Hepatocyte (in vitro differentiated cells): ENCODE measurements around the gene PNPLA7.

Experiments used
- EZH2 ChIP-seq: fragments of 200-600 bp; sonication (generic); IDR thresholded peaks from 2 replicates; pipeline ENCODE4 v1.6.1; 2016; ENCODE audit warnings: antibody characterized with exemption, mild to moderate bottlenecking, borderline replicate concordance
- TF ChIP-seq, protein P1 (sequence below): fragments of 200-600 bp; sonication (generic); IDR thresholded peaks from 2 replicates; pipeline ENCODE4 v1.5.1; 2016; ENCODE audit warnings: antibody characterized with exemption, mild to moderate bottlenecking; ENCODE audit not compliant: poor library complexity

GRCh38 chr9:137581361-137582285, 31.4 kb upstream of the PNPLA7 start:
- TF ChIP-seq, protein P1, sequence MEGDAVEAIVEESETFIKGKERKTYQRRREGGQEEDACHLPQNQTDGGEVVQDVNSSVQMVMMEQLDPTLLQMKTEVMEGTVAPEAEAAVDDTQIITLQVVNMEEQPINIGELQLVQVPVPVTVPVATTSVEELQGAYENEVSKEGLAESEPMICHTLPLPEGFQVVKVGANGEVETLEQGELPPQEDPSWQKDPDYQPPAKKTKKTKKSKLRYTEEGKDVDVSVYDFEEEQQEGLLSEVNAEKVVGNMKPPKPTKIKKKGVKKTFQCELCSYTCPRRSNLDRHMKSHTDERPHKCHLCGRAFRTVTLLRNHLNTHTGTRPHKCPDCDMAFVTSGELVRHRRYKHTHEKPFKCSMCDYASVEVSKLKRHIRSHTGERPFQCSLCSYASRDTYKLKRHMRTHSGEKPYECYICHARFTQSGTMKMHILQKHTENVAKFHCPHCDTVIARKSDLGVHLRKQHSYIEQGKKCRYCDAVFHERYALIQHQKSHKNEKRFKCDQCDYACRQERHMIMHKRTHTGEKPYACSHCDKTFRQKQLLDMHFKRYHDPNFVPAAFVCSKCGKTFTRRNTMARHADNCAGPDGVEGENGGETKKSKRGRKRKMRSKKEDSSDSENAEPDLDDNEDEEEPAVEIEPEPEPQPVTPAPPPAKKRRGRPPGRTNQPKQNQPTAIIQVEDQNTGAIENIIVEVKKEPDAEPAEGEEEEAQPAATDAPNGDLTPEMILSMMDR = no peak
- no peak for TF ChIP-seq EZH2
